ENCODE measurements around the gene PLSCR4.
"Not testable (repeated sequence)": the region's sequence is repeated elsewhere in the genome, so short reads cannot be mapped to it uniquely, and the experiment has no call there.

GRCh38 chr3:146252445-146252844, 1.5 kb upstream of the PLSCR4 start:
- TF ChIP-seq POLR2AphosphoS5 (IDR thresholded peaks at IDR 0.05; ENCODE audit: insufficient read depth in 1 of 2, low read depth in 1 of 2): not testable (repeated sequence)
- TF ChIP-seq, protein P1, sequence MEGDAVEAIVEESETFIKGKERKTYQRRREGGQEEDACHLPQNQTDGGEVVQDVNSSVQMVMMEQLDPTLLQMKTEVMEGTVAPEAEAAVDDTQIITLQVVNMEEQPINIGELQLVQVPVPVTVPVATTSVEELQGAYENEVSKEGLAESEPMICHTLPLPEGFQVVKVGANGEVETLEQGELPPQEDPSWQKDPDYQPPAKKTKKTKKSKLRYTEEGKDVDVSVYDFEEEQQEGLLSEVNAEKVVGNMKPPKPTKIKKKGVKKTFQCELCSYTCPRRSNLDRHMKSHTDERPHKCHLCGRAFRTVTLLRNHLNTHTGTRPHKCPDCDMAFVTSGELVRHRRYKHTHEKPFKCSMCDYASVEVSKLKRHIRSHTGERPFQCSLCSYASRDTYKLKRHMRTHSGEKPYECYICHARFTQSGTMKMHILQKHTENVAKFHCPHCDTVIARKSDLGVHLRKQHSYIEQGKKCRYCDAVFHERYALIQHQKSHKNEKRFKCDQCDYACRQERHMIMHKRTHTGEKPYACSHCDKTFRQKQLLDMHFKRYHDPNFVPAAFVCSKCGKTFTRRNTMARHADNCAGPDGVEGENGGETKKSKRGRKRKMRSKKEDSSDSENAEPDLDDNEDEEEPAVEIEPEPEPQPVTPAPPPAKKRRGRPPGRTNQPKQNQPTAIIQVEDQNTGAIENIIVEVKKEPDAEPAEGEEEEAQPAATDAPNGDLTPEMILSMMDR (IDR thresholded peaks at IDR 0.05): not testable (repeated sequence)

All from vagina (tissue), 2 donors.